Stimulated activated CD8-positive, alpha-beta memory T cell treated with anti-CD3 and anti-CD28 coated beads, Interleukin-12 subunit alpha, Interleukin-12 subunit beta, amount 100 ng/mL, for 4 hours (primary cell): ENCODE results near the gene PSMD1.
A peak's percentile ranks its signal among the peaks of the same experiment; 100 is the strongest.

Experiments used
- DNase-seq: peaks from one replicate; pipeline ENCODE4 v3.0.0-alpha.2; 2020; ENCODE audit warnings: low read depth

The PSMD1 gene

DNA sequence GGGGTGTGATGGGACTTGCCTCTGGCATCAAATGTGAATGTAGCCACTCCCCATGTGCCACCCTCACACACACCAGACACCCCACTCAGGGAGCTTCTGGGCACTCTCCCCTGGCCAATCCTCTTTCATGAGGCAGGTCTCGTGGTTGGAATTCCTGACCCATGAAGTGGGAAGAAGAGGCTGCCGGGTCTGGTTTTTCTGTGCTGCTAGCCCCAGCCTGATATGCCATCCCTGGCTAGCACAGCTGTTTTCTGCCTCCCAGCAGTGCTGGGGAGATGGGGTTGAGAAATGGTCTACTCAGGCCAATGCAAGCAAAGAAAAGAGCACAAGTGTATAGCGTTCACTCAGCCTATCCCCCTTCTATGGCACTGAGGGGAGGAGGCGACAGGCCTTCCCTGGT, 20.5 kb upstream of the PSMD1 start:
- no peak for DNase-seq

DNA sequence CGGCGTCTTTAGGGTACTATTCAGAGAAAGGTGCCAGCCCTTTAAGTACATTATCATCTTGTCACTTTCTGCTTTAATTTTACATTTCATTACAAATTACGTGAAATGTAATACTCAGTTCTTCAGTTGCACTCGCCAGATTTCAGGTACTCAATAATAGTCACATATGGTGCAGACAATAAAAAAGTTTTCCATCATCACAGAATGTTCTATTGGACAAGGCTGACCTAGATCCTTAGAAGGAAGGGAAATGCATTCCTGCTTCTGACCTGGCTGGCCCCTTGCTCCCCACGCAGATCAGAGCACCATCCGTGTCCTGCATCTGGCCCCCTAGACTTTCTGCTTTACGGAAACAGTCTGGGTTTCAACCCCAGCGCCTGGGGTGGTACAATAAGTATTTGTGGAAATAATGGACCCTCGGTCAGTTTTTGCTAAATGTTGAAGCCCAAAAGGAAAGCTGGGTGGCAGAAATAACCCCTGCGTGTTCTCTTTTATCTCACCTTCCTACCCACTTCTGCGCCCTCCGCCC, 20.0 kb upstream of the PSMD1 start:
- DNase-seq = no peak

DNA sequence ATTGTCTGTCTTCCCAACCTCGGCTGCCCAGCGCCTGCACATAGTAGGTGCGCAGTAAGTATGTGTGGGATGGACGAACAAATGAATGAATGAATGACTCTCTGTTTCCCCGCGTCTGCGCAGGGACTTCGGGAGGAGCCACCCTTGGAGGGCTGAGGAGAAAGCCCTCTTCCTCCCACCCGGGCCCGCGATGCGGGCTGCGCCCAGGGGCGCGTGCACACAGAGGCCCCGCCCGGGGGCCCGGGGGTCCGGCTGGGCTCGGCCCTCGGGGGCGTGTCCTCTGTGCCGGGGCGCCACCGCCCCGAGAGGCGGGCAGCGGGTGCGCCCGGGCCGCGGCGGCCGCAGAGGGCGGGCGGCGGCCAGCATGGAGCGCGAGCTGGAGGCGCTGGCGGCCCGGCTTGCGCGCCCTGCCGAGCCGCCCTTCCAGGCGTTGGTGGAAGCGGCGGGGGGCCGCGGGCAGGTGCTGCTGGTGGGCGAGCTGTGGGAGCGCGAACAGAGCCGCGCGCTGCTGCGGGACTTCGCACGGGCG, 19.4 kb upstream of the PSMD1 start, which contains the start of gene C2orf72:
Gene C2orf72, plus strand, starts transcription at position 322 of the 529 bp plus-strand sequence. Its CDS starts 43 bp downstream, at position 365.
- DNase-seq = no peak

DNA sequence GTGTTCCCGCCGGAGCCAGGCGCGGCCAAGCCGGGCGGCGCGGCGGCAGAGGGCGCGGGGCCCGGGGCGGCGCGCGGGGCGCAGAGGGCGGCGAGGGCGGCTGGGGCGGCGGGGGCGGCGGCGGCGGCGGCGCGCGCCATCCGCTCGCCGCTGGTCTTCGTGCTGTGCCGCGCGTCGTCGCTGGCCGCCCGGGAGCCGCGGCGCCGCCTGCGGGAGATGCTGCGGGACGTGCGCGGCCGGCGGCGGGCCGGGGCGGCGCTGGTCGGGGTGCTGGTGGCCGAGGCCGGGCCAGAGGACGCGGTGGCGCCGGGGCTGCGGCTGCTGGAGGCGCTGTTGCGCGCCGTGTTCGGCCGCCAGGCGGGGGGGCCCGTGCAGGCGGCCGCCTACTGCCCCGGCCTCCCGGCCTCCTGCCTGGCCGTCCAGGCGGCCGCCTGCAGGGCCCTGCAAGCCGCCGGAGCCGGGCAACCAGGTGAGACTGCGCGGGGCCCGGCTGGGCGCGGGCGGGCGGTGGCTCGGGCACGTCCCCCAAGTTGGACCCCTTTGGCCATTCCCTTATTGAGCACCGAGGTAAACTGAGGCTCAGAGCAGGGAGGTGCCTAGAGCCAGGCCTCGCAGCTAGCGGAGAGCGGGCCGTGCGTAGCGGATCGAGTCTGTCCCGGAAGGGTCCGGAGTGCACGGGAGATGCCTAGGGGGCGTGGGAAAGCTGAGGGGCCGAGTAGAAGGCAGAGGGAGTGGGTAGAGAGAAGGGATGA, 18.8 kb upstream of the PSMD1 start:
- DNase-seq = no peak

DNA sequence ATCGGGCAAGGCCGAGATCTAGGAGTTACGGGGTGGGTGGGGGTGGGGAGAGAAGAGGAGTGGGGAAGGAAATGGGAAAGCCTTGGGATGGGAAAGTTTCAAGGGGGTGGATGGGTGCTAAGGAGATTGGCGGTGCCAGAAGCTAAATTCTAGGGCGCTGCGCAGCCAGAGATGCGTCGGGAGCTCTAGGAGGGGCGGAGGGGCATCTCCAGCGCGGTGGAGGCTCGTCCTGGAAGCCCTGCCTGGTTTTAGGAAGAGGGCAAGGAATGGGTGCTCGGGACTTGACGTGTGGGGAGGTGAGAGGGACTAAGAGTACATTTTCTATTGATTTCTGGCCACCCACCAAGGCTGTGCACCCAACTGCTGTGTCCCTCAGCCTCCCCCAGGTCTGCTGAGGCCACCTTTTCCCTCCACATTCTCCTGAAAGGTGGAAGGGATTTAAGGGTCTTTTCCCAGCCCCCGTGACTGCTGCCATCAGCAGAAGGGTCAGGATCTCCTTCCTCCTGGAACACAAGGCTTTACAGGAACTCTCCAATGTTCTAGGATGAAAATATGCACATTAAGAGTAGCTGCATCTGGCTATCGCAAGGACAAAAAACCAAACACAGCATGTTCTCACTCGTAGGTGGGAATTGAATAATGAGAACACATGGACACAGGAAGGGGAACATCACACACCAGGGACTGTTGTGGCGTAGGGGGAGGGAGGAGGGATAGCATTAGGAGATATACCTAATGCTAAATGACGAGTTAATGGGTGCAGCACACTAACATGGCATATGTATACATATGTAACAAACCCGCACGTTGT, 18.0 kb upstream of the PSMD1 start:
- no peak for DNase-seq

DNA sequence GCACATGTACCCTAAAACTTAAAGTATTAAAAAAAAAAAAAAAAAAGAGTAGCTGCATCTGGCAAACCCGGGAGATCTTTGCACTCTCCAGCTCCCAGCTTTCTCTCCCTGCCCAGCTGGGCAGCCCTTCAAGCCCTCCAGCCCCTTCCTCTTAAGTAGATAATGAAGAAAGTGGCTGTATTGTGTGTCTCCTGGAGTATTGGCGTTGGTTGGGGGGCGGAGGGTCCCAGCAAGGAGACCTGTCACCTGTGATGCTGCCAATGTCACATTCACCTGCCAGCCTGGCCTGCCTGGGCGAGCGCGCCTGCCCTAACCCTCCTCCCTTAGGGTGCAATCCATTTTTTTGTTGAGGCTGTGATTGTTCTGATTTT, 17.4 kb upstream of the PSMD1 start:
- no peak for DNase-seq

DNA sequence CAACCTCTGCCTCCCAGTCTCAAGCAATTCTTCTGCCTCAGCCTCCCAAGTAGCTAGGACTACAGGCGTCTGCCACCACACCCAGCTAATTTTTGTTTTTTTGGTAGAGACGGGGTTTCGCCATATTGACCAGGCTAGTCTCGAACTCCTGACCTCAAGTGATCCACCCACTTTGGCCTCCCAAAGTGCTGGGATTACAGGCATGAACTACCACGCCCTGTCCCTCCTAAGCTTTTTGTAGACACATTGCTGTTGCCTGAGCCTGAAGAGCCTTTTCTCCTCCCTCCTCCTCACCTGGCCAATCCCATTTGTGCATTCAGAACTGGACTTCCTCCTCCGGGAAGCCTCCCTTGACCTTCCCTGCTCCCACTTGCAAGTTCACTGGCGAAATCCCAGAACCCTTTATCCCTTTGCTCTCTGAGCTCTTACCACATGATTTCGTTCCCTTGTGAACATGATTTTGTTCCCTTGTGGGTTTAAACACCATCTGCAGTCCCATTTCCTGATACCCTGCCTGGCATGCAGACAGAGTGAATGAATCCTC, 16.8 kb upstream of the PSMD1 start:
- DNase-seq = no peak

DNA sequence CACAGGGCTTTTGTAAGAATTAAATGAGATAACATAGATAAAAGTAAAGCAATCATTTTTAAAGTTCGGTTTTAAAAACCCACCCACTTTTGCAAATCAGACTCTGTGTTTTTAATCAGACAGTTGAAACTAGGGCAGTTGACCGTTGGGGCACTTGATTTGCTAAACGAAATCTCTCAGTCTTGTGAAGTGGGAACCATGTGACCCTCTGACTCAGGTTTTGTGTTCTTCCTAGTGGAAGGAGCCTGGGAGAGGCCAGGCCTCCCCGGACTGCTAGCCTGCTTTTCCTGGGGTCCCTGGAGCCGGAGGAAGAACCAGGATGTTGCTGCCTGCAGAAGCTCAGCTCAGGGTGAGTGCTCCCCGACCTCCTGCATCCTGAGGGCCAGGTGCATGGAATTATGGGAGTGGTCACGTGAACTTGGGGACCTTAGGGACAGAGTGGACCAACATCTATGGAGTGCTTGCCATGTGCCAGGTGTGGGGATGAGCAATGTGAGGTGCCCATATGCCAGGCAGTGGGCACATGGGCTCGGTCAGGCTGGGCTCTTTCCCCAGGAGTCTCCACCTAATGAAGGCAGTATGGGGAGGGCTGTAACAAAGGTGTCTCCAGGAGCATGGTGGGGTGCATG, 15.5 kb upstream of the PSMD1 start:
- no peak for DNase-seq

DNA sequence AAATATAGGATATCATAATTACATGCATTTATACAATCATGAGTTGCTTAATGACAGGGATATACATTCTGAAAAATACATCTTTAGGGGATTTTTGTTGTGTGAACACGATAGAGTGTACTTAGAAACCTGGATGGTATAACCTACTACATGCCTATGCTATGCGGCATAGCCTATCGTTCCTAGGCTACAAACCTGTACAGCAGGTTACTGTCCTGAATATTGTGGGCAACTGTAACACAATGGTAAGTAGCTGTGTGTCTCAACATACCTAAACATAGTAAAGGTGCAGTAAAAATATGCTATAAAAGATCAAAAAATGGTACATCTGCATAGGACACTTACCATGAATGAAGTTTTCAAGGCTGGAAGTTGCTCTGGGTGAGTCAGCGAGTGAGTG, 12.9 kb upstream of the PSMD1 start:
- DNase-seq = no peak

DNA sequence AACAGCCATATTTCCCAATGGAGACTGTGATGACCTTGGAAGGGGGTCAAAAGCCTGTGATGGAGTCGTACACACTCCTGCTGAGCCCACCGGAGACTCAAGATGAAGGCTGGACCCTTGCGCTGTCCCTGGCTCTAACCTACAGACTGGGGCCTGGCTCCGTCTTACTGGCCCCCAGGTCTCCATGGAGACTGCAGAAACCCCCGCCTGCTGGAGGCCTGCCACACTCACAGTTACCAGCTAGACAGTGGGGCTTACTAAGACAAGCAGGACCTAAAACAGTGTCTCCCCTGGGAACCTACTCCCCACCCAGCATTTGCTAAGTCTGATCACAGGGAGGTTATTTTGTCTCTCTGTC, 9.8 kb upstream of the PSMD1 start:
- DNase-seq = no peak

DNA sequence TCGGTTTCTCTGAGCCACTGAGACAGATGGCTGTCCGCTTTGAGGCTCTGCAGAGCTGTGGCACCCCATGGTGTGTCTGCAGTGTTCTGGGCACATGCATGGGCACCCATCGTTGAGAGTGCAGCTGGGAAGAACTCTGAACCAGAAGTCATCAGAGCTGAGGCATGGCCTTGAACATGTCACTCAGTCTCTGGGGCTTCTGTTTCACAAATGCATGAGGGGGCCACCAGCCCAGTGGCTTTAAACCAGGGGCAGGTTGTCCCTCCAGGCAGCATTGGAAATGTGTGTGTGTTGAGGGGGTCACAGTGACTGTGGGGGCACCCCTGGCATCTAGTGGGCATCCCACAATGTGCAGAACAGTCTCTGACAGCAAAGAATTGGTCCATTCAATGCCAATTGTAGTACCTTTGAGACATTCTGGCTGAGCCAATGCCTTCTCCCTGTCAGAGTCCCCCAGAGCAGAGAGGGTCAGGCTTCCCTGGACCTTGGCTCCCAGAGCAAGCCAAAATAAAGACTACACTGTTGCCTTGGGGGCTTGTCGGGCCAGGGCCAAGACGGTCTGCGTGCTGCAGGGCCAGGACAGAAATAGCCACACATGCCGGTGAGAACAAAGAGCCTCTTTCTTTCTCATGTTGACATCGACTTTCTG, 9.3 kb upstream of the PSMD1 start:
- no peak for DNase-seq

DNA sequence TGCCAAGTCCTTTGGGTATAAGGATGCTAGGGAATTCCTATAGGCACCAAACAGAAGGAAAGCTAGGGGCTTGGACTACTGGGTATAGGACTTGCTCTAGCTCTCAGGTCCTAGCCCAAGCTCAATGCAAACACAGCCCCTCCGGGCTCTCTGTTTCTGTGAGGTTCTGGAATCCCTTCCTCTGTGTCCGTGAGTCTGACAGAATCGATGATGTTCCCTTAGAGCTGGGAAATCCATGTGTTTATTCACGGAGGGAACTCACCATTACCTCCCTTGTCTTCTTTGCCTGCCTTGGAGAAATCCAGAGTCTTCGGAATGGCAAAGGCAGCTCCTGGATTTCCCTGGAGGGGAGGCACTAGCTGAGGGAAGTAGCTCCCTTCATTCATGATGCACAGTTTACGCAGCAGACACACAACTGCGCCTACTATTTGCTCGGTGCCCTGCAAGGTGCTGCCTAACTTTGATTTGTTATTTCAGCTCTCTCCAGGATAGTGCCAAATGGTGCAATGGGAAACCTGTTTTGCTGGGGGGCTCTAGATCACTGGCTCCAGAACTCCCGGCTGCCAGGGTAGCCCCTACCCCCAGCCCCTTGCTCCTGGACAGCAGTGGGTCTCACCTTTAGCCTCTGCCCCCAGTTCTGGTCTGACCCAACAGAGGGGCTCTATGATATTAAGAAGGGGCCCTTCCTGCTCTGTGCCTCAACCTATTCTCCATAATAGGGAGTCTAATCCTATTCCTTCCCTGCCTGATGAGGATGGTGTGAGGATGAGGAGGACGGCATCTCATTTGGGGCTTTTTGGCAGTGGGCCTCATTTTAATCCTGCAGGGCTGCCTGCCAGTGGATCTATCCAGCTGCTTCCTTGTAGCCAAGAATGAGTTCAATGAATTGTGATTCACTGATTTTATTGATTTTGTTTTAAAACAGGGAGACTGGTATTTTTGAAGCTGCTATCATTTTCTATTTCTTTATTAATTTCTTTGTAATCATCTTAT, 8.4 kb upstream of the PSMD1 start:
- DNase-seq = no peak

DNA sequence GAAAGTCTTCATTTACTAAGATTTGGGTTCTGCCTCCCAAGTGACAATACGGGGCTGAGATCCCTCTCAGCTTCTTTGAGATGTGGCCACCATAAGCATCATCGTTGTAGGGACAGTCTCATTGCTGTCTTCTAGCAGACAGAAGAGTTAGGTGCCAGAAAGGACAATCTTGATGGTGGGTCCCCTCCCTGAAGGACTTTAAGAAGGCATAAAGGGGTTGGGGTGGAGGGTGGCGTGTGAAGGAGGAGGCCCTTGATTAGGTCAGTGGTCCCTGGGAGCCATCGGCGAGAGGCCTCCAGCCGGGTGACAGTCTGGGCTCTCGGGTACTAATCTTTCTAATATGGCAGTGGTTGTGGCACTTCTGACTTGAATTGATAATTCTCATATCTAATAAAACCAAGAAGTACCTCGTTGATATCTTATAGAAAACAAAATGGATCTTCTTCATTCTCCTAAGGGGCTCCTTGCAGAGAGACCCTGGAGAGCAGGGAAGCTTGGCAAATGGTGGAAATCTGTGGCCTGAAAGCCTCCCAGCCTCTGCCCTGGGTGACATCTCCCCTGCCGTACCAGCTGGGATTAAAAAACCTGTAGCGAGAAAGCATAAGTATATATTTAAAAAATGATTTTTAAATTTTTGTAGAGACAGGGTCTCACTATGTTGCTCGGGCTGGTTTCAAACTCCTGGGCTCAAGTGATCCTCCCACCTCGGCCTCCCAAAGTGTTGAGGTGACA, 7.2 kb upstream of the PSMD1 start:
- no peak for DNase-seq

DNA sequence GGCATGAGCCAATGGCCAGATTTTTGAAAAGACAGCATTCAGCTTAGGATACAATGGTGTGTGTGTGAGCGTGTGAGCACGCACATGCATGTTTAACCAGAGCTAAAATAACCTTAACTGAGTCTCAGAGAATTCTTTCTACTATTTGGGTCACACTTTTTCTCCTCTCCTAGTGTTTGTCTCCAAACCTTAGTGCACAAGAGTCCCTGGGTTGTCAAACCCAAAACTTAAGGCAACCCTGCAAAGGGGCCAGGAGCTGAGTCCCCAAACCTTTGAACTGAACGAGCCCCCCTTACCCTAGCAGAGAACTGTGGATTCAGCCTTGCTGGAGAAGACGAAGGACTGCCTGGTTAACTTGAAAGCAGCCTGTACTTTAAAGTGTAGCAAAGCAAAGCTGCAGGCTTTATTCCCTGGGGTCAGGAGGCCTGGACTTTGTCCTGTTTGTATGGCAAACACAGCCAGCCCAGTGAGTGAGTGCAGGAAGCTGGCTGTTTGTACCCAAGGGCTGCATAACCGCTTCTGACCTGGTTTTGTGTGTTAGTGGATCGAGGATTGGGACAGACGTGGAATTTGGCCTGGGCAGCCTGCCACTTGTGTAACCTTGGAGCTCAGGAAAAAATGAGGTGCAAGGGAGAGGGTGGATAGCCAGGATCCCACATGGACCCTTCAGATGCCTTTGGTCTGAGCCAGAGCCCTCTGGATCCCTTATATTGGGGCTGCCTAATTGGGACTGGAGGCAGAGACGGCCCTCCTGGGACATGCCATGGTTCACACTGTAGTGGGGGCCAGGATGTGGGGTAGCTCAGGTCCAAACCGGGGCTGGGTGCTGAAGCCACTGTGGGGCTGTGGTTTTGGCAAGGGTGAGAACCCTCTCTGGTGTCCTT, 6.4 kb upstream of the PSMD1 start:
- DNase-seq = no peak

DNA sequence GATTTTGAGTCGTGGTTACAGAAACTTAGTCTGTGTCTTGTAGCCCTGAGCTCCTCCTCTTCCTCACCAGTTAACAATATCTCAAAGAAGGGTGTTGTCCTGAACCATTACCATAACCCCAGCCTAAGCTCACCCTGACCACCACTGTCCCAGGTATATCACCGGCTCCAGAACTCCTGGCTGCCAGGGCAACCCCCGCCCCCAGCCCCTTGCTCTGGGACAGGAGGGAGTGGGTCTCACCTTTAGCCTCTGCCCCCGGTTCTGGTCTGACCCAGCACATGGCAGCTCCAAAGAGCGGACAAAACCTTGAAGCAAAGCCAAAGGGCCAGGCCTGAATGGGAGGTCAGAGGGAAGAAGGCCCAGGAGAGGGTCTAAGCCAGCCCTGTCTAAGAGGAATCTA, 5.6 kb upstream of the PSMD1 start:
- DNase-seq = no peak

DNA sequence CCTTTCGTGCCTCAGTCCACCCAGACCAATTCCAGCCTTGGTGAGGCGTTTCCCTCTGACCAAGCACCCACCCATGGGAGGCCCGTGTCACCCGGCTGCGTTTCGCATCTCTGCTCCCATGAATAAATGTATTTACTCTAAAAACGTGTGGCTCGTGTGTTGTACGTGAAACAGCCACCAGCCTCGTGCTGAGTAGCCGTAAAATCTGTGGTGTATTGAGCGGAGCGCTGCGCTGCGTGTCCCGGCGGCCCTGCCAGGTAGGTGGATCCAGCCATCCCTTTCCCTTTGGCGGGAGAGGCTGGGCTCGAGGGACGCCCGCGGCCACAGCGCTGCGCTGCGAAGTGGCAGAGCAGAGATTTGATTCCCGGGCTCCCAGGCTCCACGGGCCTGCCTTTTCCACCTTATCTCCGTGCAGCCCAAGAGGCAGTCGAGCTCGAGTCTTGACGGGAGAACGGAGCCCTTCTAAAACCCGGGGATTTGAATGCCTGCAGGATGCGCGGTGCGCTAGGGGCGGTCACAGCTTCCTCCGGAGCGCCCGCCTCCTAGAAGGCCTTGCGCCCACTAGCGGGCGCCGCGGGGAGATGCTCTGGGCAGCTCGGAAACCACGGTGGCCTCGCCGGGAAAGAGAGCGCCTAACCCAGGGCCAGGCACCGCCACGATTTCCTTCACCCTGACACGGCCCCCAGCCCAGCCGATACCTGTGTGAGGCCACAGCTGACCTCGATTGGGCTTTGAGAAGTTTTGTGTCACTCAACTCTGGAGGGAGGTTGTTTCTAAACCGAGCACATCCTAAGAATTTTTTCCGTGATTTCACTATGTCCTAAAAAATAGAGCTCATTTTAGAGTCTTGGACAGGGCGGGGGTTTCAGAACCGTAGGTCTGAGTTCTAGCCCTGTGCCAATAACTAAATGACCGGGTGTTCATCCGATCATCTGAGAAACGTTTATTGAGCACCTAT, 3.9 kb upstream of the PSMD1 start:
- peak; percentile 67 for DNase-seq

DNA sequence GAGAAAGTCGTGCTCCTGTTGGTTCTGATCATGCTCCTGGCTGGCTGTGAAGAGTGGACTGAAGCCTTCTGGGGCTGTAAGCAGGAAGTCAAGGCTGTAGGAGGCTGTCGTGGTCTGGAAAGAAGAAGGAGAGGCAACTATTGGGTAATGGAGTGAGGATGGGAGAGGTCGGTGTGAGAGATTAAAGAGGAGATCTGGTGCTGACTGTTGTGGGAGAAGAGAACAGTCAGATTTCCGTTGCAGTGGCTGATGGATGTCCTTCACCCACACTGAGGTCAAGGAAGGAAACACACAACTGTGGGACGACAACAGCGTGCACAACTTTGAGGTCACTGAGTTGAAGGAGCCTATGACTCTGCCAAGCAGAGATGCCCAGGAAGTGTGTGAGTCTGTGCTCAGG, 2.8 kb upstream of the PSMD1 start:
- DNase-seq = no peak

DNA sequence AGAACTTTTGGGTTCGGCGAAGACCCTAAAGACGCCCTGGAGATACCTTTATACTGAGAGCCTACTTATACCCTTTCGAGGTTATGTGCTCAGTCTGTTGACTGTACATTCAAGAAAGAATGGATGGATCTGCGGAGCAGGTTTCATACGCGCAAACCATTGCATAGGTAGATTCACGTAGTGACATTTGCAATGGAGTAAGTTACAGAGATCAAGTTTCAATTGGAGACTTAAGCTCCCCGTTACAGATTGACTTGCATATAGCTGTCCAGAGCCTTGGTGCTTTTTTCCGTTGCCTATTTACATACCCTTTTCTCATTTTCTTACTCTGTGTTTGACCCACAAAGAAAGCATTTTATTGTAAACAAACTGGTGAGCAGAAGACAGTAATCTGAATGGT, 923 bp downstream of the PSMD1 start:
- DNase-seq = no peak
